Liver (tissue), 9 donors: ENCODE data around the gene KRT86. TPM values are rescaled to one million over a fixed set of nuclear protein-coding genes. Genes with fewer than 3 reads are reported as not detected.

Experiments used
- DNase-seq: peaks from one replicate; pipeline ENCODE4 v3.0.0-alpha.2; 2017; ENCODE audit warnings: low spot score
- H3K27ac ChIP-seq, 2 donors: one replicate each; pipeline ENCODE4 v1.7.0; 2013; ENCODE audit warnings: inconsistent platforms in 2 of 2, low read length in 2 of 2, control low read depth in 1 of 2, low read depth in 1 of 2, mild to moderate bottlenecking in 1 of 2
- H3K27me3 ChIP-seq, 4 donors: one replicate each; pipeline versions ENCODE4 v1.6.1 to v1.7.0; 2013; ENCODE audit warnings: low read length in 3 of 4, inconsistent platforms in 1 of 4, mild to moderate bottlenecking in 1 of 4, moderate library complexity in 1 of 4; ENCODE audit not compliant: control insufficient read depth in 4 of 4, insufficient read depth in 4 of 4
- H3K36me3 ChIP-seq, 4 donors: one replicate each; pipeline versions ENCODE4 v1.6.1 to v1.7.0; 2013; ENCODE audit warnings: low read length in 3 of 4, mild to moderate bottlenecking in 3 of 4, low read depth in 1 of 4, moderate library complexity in 1 of 4; ENCODE audit not compliant: control insufficient read depth in 4 of 4, insufficient read depth in 3 of 4
- H3K4me1 ChIP-seq, 4 donors: one replicate each; pipeline versions ENCODE4 v1.6.1 to v1.7.0; 2013; ENCODE audit warnings: low read length in 3 of 4, mild to moderate bottlenecking in 3 of 4, moderate library complexity in 1 of 4; ENCODE audit not compliant: control insufficient read depth in 4 of 4, insufficient read depth in 4 of 4
- H3K4me3 ChIP-seq, 3 donors: one replicate each; pipeline versions ENCODE4 v1.6.1 to v1.7.0; 2013; ENCODE audit warnings: low read length in 3 of 3, control low read depth in 1 of 3, low read depth in 1 of 3, mild to moderate bottlenecking in 1 of 3
- H3K9ac ChIP-seq, 2 donors: one replicate each; pipeline ENCODE4 v1.7.0; 2013; ENCODE audit warnings: low read length in 2 of 2, mild to moderate bottlenecking in 2 of 2, moderate library complexity in 2 of 2, control low read depth in 1 of 2, low read depth in 1 of 2
- H3K9me3 ChIP-seq, 4 donors: one replicate each; pipeline versions ENCODE4 v1.6.1 to v1.7.0; 2013; ENCODE audit warnings: low read length in 3 of 4; ENCODE audit not compliant: control insufficient read depth in 4 of 4
- CTCF ChIP-seq: fragments of 150-350 bp; IDR thresholded peaks from 2 replicates; pipeline ENCODE4 v1.5.1; 2017; ENCODE audit warnings: improper control_type of control experiment, low read depth, low read length; ENCODE audit not compliant: missing input control
- EGR1 ChIP-seq, 2 donors: IDR thresholded peaks; 2 replicates each; pipeline ENCODE4 v1.6.1; 2016 to 2018; ENCODE audit warnings: antibody characterized with exemption in 2 of 2, low read depth in 2 of 2
- FOXA2 ChIP-seq: IDR thresholded peaks from 2 replicates; pipeline ENCODE4 v1.6.1; 2016; ENCODE audit warnings: antibody characterized with exemption
- GABPA ChIP-seq, 2 donors: IDR thresholded peaks in 1 of 2; conservative IDR thresholded peaks in 1 of 2; 2 replicates each; pipeline ENCODE4 v1.6.1; 2016; ENCODE audit warnings: antibody characterized with exemption in 2 of 2, mild to moderate bottlenecking in 1 of 2, moderate library complexity in 1 of 2
- HNF4A ChIP-seq, 2 donors: conservative IDR thresholded peaks; 2 replicates each; pipeline ENCODE4 v1.6.1; 2016; ENCODE audit warnings: antibody characterized with exemption in 2 of 2, mild to moderate bottlenecking in 2 of 2
- HNF4G ChIP-seq: IDR thresholded peaks from 2 replicates; pipeline ENCODE4 v1.6.1; 2016; ENCODE audit warnings: antibody characterized with exemption
- JUND ChIP-seq, 2 donors: IDR thresholded peaks; 2 replicates each; pipeline ENCODE4 v1.6.1; 2016; ENCODE audit warnings: antibody characterized with exemption in 2 of 2
- NR2F2 ChIP-seq: IDR thresholded peaks from 2 replicates; pipeline ENCODE4 v1.6.1; 2016; ENCODE audit warnings: antibody characterized with exemption
- RAD21 ChIP-seq, 2 donors: IDR thresholded peaks; 2 replicates each; pipeline ENCODE4 v1.6.1; 2016; ENCODE audit warnings: antibody characterized with exemption in 2 of 2, mild to moderate bottlenecking in 2 of 2
- RXRA ChIP-seq, 2 donors: IDR thresholded peaks; 2 replicates each; pipeline ENCODE4 v1.6.1; 2017 to 2018; ENCODE audit warnings: antibody characterized with exemption in 2 of 2, mild to moderate bottlenecking in 1 of 2
- SP1 ChIP-seq: IDR thresholded peaks from 2 replicates; pipeline ENCODE4 v1.6.1; 2018; ENCODE audit warnings: antibody characterized with exemption, mild to moderate bottlenecking
- TAF1 ChIP-seq: conservative IDR thresholded peaks from 2 replicates; pipeline ENCODE4 v1.6.1; 2016; ENCODE audit warnings: antibody characterized with exemption, mild to moderate bottlenecking
- YY1 ChIP-seq: IDR thresholded peaks from 2 replicates; pipeline ENCODE4 v1.6.1; 2016; ENCODE audit warnings: antibody characterized with exemption, mild to moderate bottlenecking
- ZBTB33 ChIP-seq: IDR thresholded peaks from 2 replicates; pipeline ENCODE4 v1.6.1; 2016; ENCODE audit warnings: antibody characterized with exemption
- WGBS: extraction: QIAGEN DNeasy Blood & Tissue Kit; methylation state at CpG from one replicate; pipeline ENCODE4 v1.1.7; 2013; 5-methylcytosine and 5-hydroxymethylcytosine counted together
- polyA plus RNA-seq, 2 donors: library from polyadenylated mRNA; stranded (reverse) in 1 of 2; unstranded in 1 of 2; fragments of 200-250 nt in 1 of 2; fragments of >200 nt in 1 of 2; fragmentation: Nextera tagmentation in 1 of 2; extraction: Ambion mirVana in 1 of 2; gene quantifications; one replicate each; pipeline versions ENCODE4 v1.2.1 to v1.2.3, GENCODE V29; 2013 to 2015
- total RNA-seq, 2 donors: library from RNA; depleted of rRNA; stranded (reverse); fragments of >200 nt; gene quantifications; one replicate each; pipeline ENCODE4 v1.2.3, GENCODE V29; 2014
- TF ChIP-seq, protein P1 (sequence below): IDR thresholded peaks from 2 replicates; pipeline ENCODE4 v1.6.1; 2016; ENCODE audit warnings: antibody characterized with exemption, mild to moderate bottlenecking
- TF ChIP-seq, protein P2 (sequence below): IDR thresholded peaks from 2 replicates; pipeline ENCODE4 v1.6.1; 2016; ENCODE audit warnings: antibody characterized with exemption
- TF ChIP-seq, protein P3 (sequence below): IDR thresholded peaks from 2 replicates; pipeline ENCODE4 v1.6.1; 2016; ENCODE audit warnings: antibody characterized with exemption
- donor health status: healthy.
- donor health status: healthy.
- donor health status: healthy.
- donor health status: healthy.
- donor health status: healthy.

The KRT86 gene
- total and polyA plus RNA-seq, 4 donors, result 0.08 TPM; not detected in 3

- WGBS, result 76% methylated on average over 4 of the region's 4 CpGs
- H3K9me3 ChIP-seq, result no peaks in the 10 kb centered on the region
- DNase-seq, result no peak
- no peak overlapping the region for H3K4me3 ChIP-seq
- H3K27ac ChIP-seq, result no peak overlapping the region
- no peaks in the 10 kb centered on the region for H3K36me3 ChIP-seq
- H3K27me3 ChIP-seq, result no peaks in the 10 kb centered on the region
- no peak for TF ChIP-seq TAF1
- TF ChIP-seq YY1, result no peak
- TF ChIP-seq SP1, result no peak
- TF ChIP-seq, protein P1, sequence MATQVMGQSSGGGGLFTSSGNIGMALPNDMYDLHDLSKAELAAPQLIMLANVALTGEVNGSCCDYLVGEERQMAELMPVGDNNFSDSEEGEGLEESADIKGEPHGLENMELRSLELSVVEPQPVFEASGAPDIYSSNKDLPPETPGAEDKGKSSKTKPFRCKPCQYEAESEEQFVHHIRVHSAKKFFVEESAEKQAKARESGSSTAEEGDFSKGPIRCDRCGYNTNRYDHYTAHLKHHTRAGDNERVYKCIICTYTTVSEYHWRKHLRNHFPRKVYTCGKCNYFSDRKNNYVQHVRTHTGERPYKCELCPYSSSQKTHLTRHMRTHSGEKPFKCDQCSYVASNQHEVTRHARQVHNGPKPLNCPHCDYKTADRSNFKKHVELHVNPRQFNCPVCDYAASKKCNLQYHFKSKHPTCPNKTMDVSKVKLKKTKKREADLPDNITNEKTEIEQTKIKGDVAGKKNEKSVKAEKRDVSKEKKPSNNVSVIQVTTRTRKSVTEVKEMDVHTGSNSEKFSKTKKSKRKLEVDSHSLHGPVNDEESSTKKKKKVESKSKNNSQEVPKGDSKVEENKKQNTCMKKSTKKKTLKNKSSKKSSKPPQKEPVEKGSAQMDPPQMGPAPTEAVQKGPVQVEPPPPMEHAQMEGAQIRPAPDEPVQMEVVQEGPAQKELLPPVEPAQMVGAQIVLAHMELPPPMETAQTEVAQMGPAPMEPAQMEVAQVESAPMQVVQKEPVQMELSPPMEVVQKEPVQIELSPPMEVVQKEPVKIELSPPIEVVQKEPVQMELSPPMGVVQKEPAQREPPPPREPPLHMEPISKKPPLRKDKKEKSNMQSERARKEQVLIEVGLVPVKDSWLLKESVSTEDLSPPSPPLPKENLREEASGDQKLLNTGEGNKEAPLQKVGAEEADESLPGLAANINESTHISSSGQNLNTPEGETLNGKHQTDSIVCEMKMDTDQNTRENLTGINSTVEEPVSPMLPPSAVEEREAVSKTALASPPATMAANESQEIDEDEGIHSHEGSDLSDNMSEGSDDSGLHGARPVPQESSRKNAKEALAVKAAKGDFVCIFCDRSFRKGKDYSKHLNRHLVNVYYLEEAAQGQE, result no peak
- TF ChIP-seq FOXA2, result no peak
- no peak for TF ChIP-seq RXRA (IDR thresholded peaks at IDR 0.05)
- no peak for TF ChIP-seq EGR1 (IDR thresholded peaks at IDR 0.05; ENCODE audit: low read depth in 2 of 2)
- TF ChIP-seq, protein P2, sequence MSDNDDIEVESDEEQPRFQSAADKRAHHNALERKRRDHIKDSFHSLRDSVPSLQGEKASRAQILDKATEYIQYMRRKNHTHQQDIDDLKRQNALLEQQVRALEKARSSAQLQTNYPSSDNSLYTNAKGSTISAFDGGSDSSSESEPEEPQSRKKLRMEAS, result no peak
- TF ChIP-seq JUND (IDR thresholded peaks at IDR 0.05), result no peak
- no peak for TF ChIP-seq RAD21 (IDR thresholded peaks at IDR 0.05)
- TF ChIP-seq NR2F2, result no peak
- no peak for TF ChIP-seq GABPA (IDR thresholded peaks at IDR 0.05 in 1 of 2, conservative IDR thresholded peaks at IDR 0.05 in 1 of 2)
- no peak for TF ChIP-seq CTCF
- TF ChIP-seq, protein P3, sequence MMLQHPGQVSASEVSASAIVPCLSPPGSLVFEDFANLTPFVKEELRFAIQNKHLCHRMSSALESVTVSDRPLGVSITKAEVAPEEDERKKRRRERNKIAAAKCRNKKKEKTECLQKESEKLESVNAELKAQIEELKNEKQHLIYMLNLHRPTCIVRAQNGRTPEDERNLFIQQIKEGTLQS, result no peak
- no peak for TF ChIP-seq HNF4G
- TF ChIP-seq HNF4A (conservative IDR thresholded peaks at IDR 0.05), result no peak
- TF ChIP-seq ZBTB33, result no peak
- no peaks in the 10 kb centered on the region for H3K4me1 ChIP-seq
- H3K9ac ChIP-seq, result no peak overlapping the region
Observed at GRCh38 chr12:52284562-52285171, 10.2 kb downstream of the KRT86 start.
